GM21528 (cell line): ENCODE data around the gene NCOA7.
"Not testable (repeated sequence)": the region's sequence is repeated elsewhere in the genome, so short reads cannot be mapped to it uniquely, and the experiment has no call there.

ENCODE experiments used
- ATAC-seq: cut with Tn5 transposase; IDR thresholded peaks from one replicate; pipeline ENCODE4 v1.9.1; 2021; ENCODE audit warnings: mild to moderate bottlenecking, moderate library complexity; ENCODE audit not compliant: unreplicated experiment, low FRiP score

Gene NCOA7

GRCh38 chr6:125831659-125832058 is 40.9 kb downstream of the NCOA7 start:
- ATAC-seq = no peak

- ATAC-seq = no peak
These were observed 41.8 kb downstream of the NCOA7 start for GRCh38 chr6:125832391-125833117.

DNA sequence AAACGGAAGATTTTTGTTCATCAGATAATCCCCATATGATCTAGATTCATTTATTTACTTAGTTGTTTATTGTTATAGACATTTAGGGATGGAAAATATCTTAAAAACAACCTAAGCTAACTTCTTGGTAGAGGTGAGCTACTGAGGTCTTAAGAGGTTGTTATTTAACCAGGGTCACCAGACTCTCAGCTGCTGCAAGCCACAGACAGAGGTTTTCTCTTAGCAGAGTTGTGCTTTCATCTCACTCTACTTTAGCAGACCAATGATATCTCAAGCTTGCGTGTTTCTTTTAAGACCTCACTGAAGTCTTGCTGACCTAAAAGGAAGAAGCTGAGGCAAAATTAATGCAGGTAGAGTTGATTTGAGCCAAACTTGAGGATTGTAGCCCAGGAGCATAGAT is 43.6 kb downstream of the NCOA7 start:
- peak; percentile 79 for ATAC-seq

DNA sequence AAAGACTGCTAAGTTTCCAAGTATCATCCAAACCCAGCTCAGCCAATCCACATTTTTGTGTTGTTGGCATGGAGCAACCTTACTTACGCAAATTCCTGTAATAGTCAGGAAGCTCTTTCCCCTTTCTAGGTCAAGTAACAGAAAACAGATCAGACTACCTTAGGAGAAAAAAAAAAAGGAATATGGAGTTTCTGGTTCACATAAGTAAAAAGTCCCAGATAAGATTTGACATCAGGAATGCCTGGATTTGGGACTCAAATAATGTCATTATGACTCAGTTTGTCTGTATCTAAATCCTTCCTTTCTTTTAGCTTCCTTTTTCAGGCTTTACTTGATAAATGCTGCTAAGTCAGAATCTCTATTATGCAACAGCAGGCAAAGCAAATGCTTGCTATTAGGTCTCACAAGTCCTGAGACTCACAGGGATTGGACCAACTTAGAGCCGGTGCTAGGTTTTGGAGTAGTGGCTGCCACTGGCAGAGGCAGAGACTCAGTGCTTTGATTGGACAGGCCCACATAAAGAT is 44.5 kb downstream of the NCOA7 start:
- no peak for ATAC-seq

DNA sequence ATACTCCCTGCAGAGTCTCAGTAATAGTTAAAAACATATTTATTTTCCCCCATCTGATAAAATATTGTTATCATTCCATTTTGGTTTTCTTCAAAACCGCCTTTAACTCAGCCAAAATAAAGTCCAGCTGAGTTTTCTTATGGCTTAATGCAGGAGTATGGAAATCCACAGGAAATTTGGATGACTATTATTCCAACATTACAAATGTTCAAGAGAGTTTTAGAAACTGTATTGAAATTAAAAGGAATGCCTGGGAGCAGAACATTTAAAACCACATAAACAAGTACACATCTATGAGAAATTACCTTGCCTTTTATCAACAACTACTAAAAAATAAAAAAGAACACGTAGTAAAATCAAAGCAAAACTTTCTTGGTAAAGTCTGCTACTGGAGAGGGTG is 45.7 kb downstream of the NCOA7 start:
- ATAC-seq = no peak

DNA sequence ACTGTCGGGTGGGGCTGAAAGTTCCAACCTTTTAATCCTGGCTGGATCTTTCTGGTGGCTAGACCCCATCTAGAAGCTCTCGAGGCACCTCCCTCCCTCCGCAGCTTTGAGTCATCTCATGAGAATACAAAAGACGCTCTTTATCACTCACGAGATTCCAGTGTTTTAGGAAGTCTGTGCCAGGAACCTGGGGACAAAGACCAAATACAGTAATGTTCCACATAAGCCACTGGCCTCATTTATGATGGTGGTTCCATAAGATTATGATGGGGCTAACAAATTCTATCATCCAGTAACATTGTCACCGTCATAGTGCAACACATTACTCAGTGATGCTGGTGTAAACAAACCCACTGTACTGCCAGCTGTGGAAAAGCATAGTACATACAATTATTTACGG is 48.7 kb downstream of the NCOA7 start:
- no peak for ATAC-seq

GRCh38 chr6:125839879-125840278 is 49.1 kb downstream of the NCOA7 start:
- no peak for ATAC-seq

- no peak for ATAC-seq
These were observed 50.8 kb downstream of the NCOA7 start for GRCh38 chr6:125841356-125842090.

- ATAC-seq = no peak
These were observed 51.4 kb downstream of the NCOA7 start for GRCh38 chr6:125842091-125842626.

DNA sequence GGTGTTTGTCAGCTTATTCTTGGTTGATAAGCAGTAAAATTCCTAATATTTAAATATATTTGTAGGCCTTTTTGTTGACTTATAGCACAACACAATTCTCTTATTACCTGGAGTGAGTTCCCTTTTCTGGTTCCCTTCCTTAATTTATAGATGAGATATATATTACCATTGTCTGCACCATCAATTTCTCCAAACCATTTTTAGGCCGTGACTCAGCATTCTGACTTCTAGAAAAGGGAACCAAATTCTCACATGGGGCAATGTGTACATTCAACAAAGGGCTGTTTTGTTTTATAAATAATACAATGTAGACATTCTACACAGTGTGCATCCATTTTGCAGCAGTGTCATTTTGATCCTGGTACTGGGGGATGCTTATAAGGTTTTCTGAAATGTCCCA is 52.8 kb downstream of the NCOA7 start:
- ATAC-seq = no peak

GRCh38 chr6:125844989-125845388 is 54.2 kb downstream of the NCOA7 start:
- ATAC-seq = no peak

- no peak for ATAC-seq
These were observed 55.7 kb downstream of the NCOA7 start for GRCh38 chr6:125846292-125847024.

GRCh38 chr6:125848286-125848685 is 57.5 kb downstream of the NCOA7 start:
- not testable (repeated sequence) for ATAC-seq

DNA sequence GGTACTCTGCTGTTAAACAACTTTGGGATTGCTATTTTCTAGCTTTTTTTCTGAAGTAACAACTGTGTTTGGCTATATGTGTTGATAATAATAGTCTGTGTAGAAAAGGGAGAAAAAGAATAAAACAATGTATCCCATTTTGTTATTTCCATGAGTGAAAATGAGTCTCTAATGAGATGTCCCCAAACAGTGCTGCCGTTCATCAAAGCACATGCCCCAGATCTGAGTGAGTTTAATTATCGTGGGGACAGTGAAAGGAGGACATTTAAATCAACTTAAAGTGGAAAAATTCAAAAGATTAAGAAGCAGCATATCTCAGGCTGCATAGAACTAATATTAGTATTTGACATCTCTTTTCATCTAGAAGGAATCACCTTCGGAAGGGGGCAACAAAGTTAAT is 59.6 kb downstream of the NCOA7 start:
- no peak for ATAC-seq

GRCh38 chr6:125852587-125852986 is 61.8 kb downstream of the NCOA7 start:
- ATAC-seq = no peak

DNA sequence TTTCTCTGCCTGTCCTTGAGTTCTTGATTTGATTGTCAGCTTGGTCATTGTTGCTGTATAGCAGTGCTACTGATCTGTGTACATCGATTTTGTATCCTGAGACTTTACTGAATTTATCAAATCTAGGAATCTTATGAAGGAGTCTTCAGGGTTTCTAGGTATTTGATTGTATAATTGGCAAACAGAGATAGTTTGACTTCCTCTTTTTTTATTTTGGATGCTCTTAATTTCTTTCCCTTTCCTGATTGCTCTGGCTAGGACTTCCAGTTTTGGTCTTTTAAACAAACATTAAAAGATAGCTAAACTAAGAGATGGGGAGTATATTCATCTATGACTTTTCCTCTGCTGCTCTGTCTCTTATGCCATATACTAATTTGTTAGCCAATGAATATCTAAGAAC is 62.4 kb downstream of the NCOA7 start:
- no peak for ATAC-seq

GRCh38 chr6:125853756-125854155 is 63.0 kb downstream of the NCOA7 start:
- ATAC-seq = no peak

- ATAC-seq = no peak
These were observed 63.6 kb downstream of the NCOA7 start for GRCh38 chr6:125854355-125854754.

DNA sequence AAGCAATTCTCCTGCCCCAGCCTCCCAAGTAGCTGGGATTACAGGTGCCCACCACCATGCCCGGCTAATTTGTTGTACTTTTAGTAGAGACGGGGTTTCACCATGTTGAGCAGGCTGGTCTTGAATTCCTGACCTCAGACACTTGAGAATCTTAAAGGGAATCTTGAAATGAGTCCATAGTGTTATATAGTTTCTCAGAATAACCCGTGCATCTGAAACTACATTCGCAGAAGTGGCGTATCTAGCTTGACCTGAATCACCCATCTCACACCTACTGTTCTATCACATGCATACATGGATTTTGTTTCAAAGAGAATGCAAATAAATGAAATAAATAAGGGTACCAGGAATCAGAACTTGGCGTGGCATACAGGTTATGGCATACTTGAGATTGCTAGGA is 65.0 kb downstream of the NCOA7 start:
- no peak for ATAC-seq

GRCh38 chr6:125857846-125858245 is 67.1 kb downstream of the NCOA7 start:
- ATAC-seq = no peak
